GM18870 (cell line): ENCODE data around the gene PRAMEF4.
"Not testable (repeated sequence)": the region's sequence is repeated elsewhere in the genome, so short reads cannot be mapped to it uniquely, and the experiment has no call there.

Source experiments
- ATAC-seq: cut with Tn5 transposase; IDR thresholded peaks from one replicate; pipeline ENCODE4 v1.9.1; 2021; ENCODE audit warnings: moderate library complexity; ENCODE audit not compliant: unreplicated experiment

Gene PRAMEF4

GRCh38 chr1:12886101-12886500 is at the start of gene PRAMEF4:
Gene PRAMEF4 (minus strand): TSS chr1:12886201. CDS start chr1:12883394, 2,807 bp downstream.
- ATAC-seq, result not testable (repeated sequence)

- not testable (repeated sequence) for ATAC-seq
These were observed 38.4 kb upstream of the PRAMEF4 start for GRCh38 chr1:12924368-12924767.

GRCh38 chr1:12921749-12922148 is 35.7 kb upstream of the PRAMEF4 start:
- ATAC-seq, result not testable (repeated sequence)

- not testable (repeated sequence) for ATAC-seq
These were observed 30.3 kb upstream of the PRAMEF4 start, which contains the start of gene PRAMEF7 for GRCh38 chr1:12916310-12916709. Gene PRAMEF7 (plus strand): TSS chr1:12916610. CDS start chr1:12917693, 1,083 bp downstream.

- ATAC-seq, result not testable (repeated sequence)
These were observed 18.0 kb upstream of the PRAMEF4 start for GRCh38 chr1:12903793-12904572.

GRCh38 chr1:12899186-12899585 is 13.2 kb upstream of the PRAMEF4 start:
- ATAC-seq, result not testable (repeated sequence)

- ATAC-seq, result not testable (repeated sequence)
These were observed 12.2 kb upstream of the PRAMEF4 start, which contains the start of gene PRAMEF10 for GRCh38 chr1:12898170-12898569. Gene PRAMEF10 (minus strand): TSS chr1:12898270. CDS start chr1:12895847, 2,423 bp downstream.

- ATAC-seq, result not testable (repeated sequence)
These were observed 7.5 kb downstream of the PRAMEF4 start for GRCh38 chr1:12878453-12878852.

GRCh38 chr1:12863131-12863880 is 22.7 kb downstream of the PRAMEF4 start:
- not testable (repeated sequence) for ATAC-seq

- not testable (repeated sequence) for ATAC-seq
These were observed 29.2 kb downstream of the PRAMEF4 start, which contains the start of gene PRAMEF2 for GRCh38 chr1:12856786-12857185. Gene PRAMEF2 (plus strand): TSS chr1:12857086. CDS start chr1:12859010, 1,924 bp downstream.

- no peak for ATAC-seq
These were observed 34.2 kb downstream of the PRAMEF4 start for GRCh38 chr1:12851779-12852178.

GRCh38 chr1:12848620-12849019 is 37.4 kb downstream of the PRAMEF4 start, which contains the start of gene HNRNPCL1:
Gene HNRNPCL1 (minus strand): TSS chr1:12848720. CDS start chr1:12848289, 431 bp downstream.
- ATAC-seq, result not testable (repeated sequence)

- ATAC-seq, result not testable (repeated sequence)
These were observed 52.8 kb downstream of the PRAMEF4 start for GRCh38 chr1:12833251-12833650.

GRCh38 chr1:12831310-12831709 is 54.7 kb downstream of the PRAMEF4 start, which contains the start of gene PRAMEF11:
Gene PRAMEF11 (minus strand): TSS chr1:12831410. CDS start chr1:12828789, 2,621 bp downstream.
- not testable (repeated sequence) for ATAC-seq
